NCI-H748 (cell line): ENCODE measurements around the gene REPS1.

Source experiments
- DNase-seq: peaks from one replicate; lab custom pipeline; 2025; ENCODE audit not compliant: unreplicated experiment; lab: John Stamatoyannopoulos, UW

Gene REPS1

DNA sequence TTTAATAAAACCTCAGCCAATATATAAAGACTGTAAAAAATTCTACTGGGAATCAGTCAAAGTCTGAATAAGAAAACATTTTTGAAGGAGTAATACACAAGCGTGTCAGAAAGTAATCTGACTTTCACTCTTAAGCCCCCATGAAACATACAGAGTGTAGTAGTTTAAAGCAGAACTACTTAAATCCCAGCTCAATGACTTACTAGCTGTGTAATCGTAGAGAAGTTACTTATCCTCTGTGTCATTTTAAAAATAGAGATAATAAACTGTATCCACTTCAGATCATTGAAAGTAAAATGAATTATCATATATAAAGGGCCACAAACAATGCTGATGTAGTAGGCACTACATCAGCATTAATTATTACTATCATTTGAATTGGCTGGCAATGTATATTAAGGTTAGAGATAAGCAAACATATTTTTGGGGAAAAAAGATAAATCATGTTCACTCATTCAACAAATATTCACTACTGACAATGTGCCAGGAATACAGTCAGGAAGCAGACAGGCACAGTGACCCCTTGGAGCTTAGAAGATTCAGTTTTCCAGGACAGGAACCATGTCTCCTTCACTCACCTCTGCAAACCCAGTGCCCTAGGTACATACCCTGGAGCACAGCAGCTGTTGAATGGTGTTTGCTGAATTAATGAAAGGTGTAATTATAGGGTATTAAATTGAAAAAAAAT lies 14.4 kb downstream of the REPS1 start:
- DNase-seq = no peak

DNA sequence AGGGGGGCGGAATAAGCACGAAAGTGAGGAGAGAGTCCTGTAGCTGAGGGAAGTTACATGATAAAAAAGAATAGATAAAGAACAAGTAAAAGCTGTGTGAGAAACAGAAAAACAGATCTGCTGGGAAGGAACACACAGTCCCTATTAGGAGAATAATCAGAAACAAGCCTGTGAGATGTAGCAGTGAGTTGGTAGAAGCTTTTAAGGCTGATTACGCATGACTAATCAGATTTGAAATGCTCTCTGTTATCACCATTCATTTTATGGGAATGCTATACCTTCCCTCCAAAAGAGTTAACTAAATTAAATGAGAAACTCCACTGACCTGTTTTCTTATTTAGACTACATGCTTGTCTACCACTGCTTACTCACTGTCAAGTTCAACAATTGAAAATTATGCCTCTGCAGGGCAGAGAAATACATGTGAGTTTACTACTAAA lies 15.8 kb downstream of the REPS1 start:
- DNase-seq = no peak

DNA sequence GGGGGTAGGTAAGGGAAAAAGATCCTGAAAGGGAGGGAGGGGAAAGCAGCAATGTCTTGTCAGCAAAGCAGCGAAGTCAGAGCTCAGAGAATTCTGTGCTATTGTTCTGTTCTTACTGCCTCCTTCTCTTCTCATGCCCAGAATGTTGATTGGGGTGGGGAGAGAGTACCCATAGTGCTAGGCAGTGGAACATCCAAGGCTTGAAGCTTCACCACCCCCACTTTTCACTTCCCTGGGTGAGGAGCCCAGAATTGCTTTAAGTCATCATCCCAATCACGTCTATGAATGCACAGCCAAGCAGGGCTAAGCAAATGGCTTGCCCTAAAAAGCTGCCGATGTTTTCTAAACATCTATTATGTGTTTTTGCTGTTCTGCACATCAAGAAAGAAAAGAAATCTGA lies 16.5 kb downstream of the REPS1 start:
- DNase-seq = no peak

DNA sequence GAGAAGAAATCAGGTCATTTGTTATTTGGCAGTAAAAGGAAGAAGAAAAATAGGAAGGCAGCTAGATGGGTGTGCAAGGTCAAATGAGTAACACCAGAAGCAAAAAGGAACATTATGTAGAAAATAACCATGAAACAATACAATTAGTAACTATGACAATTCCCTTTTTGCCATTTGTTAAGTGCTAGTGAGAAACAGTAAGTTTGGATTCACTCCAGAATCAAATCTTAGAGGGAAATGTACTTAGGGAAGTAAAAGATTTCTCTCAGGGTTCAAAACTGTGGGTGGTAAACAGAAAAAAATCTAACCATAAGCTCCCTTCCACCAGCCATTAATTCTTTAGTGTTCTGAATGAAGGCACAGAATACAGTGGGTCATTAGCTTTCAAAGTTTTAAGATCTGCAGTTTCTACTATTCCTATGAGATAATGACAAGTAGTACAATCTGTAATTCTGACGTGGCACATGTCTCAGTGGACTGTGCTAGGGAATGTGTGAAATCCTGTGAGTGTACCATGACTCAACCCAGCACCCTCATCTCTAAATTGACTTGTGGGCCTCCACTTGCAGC lies 17.1 kb downstream of the REPS1 start:
- no peak for DNase-seq

DNA sequence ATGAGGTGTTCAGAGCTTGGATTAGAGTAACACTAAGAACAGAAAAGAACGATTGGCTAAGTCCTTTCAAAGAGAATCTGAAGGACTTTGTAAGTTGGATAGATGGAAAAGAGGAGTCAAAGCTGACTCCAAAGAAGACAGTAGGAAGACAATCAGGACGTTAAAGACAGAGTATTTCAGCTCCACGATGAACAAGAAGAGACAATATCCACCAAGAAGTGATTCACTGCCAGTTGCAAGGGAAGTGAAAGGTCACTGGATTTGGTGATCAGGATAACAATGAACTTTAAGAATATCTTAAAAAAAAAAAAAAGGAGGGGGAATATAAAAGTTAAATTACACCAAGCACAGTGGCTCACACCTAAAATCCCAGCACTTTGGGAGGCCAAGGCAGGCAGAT lies 17.9 kb downstream of the REPS1 start:
- no peak for DNase-seq

DNA sequence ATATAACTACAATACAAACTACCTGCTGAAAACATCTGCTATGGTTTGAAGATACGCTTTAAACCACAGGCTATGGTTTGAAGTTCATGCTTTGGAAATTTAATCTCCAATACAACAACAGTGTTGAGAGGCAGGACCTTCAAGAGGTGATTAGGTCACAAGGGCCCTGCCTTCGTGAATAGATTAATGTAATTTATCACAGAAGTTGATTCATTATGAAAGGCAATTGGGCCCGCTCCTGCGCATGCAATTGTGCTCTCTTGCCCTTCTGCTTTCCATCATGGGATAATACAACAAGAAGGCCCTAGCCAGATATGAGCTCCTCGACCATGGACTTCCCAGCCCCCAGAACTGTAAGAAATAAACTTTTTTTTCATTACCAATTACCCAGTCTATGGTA lies 21.2 kb downstream of the REPS1 start:
- DNase-seq = no peak

DNA sequence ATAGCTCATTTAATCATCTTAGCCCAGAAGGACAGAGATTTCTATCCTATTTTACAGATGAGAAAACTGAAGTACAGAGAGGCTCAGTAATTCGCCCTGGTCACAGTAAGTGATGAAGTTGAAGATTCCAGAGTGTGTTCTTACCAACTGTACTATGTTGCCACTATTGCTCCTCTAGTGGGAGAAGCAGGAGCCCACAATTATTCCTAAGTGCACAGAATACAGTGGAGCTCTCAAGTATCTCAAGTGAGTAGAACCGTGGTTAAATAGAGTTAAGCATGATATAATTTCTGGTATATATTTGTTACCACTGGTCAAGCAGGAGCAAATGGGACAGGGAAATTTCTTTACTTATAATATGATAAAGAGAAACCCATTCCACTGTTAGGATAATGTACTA lies 22.1 kb downstream of the REPS1 start:
- no peak for DNase-seq

DNA sequence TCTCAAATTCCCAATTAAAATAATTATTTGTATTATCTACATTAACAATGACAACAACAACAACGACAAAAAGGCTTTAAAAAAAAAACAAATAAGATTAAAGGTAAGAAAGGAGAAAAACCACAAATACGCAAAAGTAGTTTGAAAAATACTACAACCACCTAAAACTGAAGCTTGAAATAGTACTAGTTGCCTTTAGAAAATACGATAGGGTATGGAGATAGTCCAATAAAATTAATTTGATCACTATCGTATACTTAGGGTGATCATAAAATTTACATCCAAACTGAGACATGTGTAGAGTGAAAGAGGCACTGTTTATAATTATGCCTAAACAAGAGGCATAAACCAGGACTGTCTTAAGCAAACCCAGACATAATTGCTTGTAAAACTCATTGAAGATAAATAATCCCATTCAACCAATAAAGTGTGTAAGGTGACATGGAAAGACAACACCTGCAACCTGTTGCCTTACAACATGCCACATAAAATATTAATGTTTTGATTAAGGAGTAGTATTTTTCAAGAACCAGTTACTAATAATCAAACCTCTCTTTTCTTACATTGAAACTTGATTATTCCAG lies 22.7 kb downstream of the REPS1 start:
- DNase-seq = no peak

DNA sequence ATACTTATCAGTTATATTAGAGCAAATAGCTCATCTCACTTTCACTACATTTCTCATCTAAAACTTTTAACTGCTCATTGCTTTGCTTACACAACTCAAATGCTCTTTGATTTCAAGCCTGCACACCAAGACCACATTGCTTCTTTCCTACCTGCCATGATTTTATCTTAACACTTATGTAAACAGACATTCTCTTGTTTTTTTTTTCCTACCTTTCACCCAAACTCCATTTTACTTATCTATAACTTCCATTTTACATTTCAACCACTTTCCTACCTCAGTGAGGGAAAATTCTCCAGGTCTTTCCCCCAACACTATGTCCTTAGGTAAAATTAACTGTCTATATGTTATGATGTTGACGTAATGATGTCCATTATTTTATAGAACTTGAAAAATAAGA lies 24.0 kb downstream of the REPS1 start:
- no peak for DNase-seq

DNA sequence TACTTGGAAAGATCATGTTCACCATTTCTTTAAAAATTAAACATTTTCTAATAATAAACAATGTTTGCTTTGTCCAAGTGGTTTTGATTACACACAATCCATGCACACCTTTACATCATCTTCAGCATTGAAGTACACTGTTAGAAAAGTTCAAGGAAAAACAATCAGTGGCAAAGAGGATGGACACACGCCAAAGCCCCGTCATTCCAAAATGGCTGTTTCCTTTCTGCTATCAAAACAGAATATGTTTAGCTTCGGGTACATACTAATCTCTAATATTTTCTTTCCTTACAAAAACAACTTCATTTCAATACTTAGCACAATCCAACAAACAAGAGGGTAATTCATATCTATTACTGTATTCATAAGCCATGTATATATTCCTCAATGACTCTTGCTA lies 24.5 kb downstream of the REPS1 start:
- DNase-seq = no peak

DNA sequence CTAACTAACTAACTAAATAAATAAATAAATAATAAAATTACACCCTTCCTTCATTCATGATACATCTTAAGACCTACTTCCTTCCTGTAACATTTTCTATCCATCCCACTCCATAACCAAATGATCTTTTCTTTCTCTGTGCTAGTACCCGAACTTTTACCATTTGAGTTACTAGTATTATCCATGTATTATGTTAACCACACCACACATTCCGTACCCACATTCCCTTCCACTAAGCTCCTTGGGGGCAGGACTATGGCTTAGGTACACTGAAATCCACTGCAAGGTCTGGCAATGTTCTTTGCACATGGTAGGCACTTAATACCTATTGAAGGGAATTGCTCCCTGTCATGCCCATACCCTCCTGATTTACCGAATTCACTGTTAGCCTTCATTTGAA lies 24.9 kb downstream of the REPS1 start:
- no peak for DNase-seq

DNA sequence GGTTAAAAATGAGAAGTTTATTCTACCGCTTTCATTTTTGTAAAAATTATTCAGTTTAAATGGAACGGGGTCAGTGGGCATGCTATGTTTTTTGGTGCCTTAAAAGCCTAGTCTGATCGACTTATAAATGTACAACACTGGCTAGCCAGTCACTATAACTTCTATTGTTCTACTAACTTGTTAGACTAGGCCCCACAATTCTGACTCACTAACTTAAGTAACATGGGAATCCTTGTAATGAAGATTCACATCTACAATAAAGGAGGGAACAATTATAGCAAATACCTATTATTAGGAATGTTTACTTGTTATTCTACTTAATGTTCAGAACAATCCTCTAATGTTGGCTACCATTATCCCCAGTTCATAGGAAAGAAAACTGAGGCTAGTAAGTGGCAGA lies 28.5 kb downstream of the REPS1 start:
- DNase-seq = no peak

DNA sequence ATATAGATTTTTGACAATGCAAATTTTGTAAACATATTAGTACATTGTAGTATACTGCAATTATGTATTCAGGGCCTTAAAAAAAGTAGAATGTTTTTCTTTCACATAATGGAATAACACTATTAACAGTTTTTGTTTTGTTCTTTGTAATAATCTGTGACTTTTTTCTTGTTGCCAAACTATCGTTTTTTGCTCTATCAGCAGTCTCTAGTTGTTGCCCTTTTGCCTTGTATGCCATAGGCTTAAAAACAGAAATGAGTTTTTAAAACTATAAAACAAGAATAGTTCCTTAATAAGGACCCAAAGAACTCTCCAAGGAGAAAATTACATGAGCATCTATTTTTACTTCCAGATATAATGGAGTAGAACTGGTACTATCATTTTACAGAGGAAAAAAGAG lies 29.5 kb downstream of the REPS1 start:
- no peak for DNase-seq

DNA sequence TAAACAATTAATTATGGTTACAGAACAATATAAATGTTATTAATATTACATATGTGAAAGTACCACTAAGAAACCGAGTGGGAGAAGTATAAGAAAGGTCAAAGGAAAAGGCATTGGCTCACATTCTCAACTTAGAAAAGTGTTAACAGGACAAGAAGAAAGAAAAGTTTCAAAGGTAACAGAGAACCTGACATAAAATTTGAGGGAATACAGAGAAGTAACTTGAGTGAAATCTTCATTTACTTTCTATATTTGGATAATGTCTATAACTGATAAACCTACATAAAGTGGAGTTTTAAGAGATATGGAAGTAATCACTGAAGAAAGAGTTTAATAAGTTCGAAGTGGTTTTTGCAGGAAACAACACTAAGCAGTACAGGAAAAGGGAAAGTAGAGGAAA lies 30.1 kb downstream of the REPS1 start:
- no peak for DNase-seq

DNA sequence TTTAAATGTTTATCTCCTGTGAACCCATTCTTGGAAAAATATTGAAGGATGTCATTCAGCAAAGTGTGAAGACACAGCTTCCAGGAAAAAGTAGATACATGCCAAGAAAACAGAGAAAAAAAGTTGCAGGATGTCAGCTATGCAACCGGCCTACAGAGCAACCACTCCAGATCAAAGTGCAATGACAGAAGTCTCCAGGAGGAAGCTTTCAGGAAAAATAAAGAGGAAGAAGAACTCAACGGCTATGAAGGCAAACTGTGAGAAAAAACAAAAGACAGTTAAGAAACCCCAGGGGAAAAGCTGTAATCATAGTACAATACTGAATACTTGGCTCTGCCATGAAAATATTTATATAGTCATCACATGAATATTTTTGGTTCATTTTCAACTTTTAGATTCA lies 30.6 kb downstream of the REPS1 start:
- DNase-seq = no peak

DNA sequence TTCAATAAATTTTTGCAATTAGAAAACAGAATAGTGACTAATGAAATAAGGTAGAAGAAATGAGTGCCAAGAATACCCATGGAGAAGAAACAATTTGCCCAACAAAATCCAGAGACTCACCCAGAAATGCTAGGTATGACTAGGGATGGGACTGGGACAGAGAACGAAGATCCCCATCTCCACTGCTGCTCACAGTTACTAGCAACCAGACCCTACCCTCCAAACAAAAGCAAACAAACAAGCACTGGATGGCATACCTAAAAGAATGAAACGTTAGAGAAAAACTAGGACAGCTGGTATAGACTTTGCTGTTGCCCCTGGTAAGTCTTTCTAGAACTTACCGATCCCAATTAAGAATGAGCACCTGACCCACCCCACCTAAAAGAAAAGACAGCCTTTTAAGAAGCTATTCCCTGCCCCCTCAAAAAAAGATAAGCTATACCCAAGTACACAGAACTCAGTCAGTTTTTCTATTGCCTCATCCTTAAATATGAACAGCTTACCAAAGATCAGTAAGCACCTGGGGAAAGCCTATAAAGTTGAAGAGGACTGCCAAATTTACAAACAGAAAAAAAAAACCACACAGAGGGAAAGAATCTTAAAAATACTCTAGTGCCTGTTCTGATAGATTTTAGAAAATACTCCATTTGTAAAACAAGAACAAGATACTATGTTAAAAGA lies 31.7 kb downstream of the REPS1 start:
- DNase-seq = no peak

DNA sequence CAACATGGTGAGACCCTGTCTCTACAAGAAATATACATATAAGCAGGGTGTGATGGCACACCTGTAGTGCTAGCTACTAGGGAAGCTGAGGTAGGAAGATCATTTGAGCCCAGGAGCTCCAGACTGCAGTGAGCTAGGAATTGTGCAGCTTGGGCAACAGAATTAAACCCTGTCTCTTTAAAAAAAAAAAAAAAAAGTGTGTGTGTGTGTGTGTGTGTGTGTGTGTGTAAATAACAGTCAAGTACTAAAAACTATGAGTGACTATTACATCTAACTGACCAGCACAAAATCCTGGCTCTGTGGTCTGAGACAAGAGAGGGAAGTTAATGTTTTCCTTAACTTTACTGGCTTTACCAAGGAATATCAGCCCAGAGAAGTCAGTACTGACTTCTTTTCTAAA lies 32.8 kb downstream of the REPS1 start:
- DNase-seq = no peak

DNA sequence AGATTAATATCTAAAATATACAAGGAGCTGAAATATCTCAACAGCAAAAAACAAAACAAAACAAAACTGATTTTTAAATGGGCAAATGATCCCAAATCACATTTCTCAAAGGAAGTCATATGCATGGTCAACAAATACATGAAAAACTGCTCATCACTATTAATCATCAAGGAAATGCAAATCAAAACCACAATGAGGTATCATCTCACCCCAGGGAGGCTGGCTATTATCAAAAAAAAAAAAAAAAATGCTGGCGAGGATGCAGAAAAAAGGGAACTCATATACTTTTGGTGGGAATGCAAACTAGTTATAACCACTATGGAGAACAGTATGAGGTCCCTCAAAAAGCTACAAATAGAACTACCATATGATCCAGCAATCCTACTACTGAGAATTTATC lies 34.6 kb downstream of the REPS1 start:
- DNase-seq = no peak

DNA sequence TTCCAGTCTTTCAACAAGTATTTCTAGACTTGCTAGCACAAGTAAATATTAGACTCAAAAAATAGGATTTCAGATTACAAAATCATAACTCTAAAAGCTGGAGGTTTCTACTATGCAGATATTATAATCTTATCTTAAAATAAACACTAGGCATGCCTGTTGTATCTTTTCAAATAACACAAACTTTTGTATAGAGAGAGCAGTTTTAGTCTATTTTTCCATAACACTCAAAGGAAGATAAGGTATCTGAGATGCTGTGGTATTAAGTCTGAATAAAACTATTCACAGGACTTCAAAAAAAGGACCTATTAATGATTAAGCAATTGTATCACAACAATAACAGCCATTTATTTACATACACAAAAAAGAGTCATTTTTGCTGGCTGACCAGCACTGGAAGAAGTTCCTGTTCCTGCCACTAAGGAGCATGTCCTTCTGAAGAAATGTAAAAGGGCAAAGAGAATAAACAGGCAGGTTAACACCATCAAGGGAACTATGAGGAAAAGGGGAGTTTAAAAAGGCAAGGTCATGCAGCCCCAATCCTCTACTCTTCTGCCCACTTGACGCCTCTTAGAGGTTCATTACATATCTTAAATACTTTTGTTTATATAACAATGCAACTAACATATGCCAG lies 39.4 kb downstream of the REPS1 start:
- DNase-seq = no peak

DNA sequence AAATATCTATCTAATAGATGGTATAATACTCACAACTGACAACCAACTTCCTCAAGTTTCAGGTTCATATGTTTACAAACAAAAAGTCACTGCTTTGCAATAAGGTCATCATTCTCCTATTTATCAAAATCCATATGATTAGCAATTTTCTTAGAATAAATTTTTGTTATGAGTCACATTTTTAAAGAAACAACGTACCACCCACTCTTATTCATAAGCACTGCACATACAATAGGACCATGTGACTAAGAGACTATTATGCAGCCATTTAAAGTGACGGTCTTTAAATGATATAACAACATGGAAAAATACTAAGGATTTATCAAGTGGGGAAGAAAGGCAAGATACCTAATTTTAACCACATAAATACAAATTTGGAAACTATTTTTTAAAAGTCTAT lies 40.0 kb downstream of the REPS1 start:
- DNase-seq = no peak

DNA sequence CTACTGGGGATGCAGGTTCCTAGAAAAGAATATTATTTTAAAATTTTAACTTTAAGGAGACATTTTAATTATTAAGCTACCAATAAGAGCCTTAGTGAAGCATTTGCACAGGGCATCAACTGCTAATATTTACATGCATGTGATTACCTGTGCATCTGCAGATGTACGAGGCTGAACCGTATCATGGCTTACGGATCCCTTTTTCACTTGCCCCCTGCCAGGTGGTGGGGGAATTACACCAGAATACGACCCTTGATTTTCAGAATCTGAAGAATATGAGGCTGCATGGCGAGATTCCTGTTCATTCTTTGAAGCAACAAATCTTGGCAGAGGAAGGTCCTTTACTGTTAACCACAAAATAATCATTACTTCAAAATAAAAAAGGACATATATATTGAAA lies 42.7 kb downstream of the REPS1 start:
- DNase-seq = peak; percentile 11

DNA sequence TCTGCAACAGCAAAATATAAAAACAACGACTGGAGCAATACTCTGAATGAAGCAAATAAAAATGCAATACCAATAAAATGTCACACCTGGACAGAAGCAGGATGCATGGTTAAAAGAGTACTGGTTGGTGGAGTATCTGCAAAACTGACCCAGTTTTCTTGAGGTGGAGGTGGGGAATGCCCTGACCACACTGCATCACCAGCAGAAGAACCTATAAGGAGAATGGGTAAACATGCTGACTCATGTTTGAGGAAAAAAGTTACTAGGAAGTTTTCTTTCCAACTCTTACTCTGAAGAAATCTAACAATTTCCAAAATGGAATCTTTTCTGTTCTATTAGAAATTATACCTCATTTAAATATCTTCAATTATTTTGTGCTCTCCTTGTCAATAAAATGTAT lies 43.6 kb downstream of the REPS1 start:
- DNase-seq = no peak
